Omental fat pad (tissue), 4 donors: ENCODE data around the gene MMAB. TPM values are rescaled to one million over a fixed set of nuclear protein-coding genes. Genes with fewer than 3 reads are reported as not detected.

ENCODE experiments used
- ATAC-seq: fragments of 150-250 bp; one replicate; pipeline ENCODE4 v1.9.1; 2016; ENCODE audit warnings: mild to moderate bottlenecking, moderate library complexity; ENCODE audit not compliant: low FRiP score
- DNase-seq: peaks from one replicate; pipeline ENCODE4 v3.0.0-alpha.2; 2019; ENCODE audit warnings: low spot score
- CTCF ChIP-seq, 3 donors: fragments of 450-650 bp; IDR thresholded peaks; one replicate each; pipeline ENCODE4 v1.5.1; 2016 to 2017; ENCODE audit warnings: antibody characterized with exemption in 3 of 3, mild to moderate bottlenecking in 3 of 3, moderate library complexity in 2 of 3
- total RNA-seq, 4 donors: library from RNA; depleted of rRNA; stranded (reverse); fragments of >200 nt; gene quantifications; one replicate each; pipeline ENCODE4 v1.1.0, GENCODE V29; 2016

The MMAB gene
- total RNA-seq, 4 donors from 2014 or later = 20.2 to 38.0 (median 29.1) TPM

- DNase-seq (no peak), ATAC-seq (no peak)
- TF ChIP-seq CTCF (IDR thresholded peaks at IDR 0.05) = no peak
Measured at GRCh38 chr12:109563291-109564284, 9.7 kb downstream of the MMAB start.

- DNase-seq (no peak), ATAC-seq (no peak)
- TF ChIP-seq CTCF (IDR thresholded peaks at IDR 0.05) = no peak
Measured at GRCh38 chr12:109562871-109563270, 10.4 kb downstream of the MMAB start.

- no peak for TF ChIP-seq CTCF (IDR thresholded peaks at IDR 0.05)
- DNase-seq (no peak), ATAC-seq (no peak)
Measured at GRCh38 chr12:109561711-109562030, 11.6 kb downstream of the MMAB start.

GRCh38 chr12:109560867-109561710 is 12.2 kb downstream of the MMAB start:
- no peak for DNase-seq
- no peak for TF ChIP-seq CTCF (IDR thresholded peaks at IDR 0.05)

GRCh38 chr12:109559601-109560000 is 13.7 kb downstream of the MMAB start:
- no peak for TF ChIP-seq CTCF (IDR thresholded peaks at IDR 0.05)
- DNase-seq = no peak
- no peak for ATAC-seq

More at GRCh38 chr12:109560867-109561710, 12.2 kb downstream of the MMAB start:
- no peak for ATAC-seq

GRCh38 chr12:109559200-109559505 is 14.2 kb downstream of the MMAB start:
- no peak for TF ChIP-seq CTCF (IDR thresholded peaks at IDR 0.05)
- DNase-seq (no peak), ATAC-seq (no peak)
